GM23248 (cell line): ENCODE results near the gene ZFP92. TPM values are rescaled to one million over a fixed set of nuclear protein-coding genes. Genes with fewer than 3 reads are reported as not detected.

Experiments used
- DNase-seq: peaks from one replicate; pipeline ENCODE4 v3.0.0-alpha.2; 2015
- H2AFZ ChIP-seq: fragments of 200-600 bp; sonication (generic); 2 replicates; pipeline ENCODE4 v1.6.1; 2016; ENCODE audit warnings: antibody characterized with exemption
- H3F3A ChIP-seq: fragments of 200-600 bp; sonication (generic); 2 replicates; pipeline ENCODE4 v1.6.1; 2016; ENCODE audit warnings: mild to moderate bottlenecking, antibody characterized with exemption, mixed run types; ENCODE audit not compliant: insufficient read depth
- H3K27ac ChIP-seq: fragments of 200-600 bp; sonication (generic); 2 replicates; pipeline ENCODE4 v1.5.1; 2016; ENCODE audit warnings: mild to moderate bottlenecking
- H3K27me3 ChIP-seq: fragments of 200-600 bp; sonication (generic); replicated peaks from 2 replicates; pipeline ENCODE4 v1.6.1; 2016; ENCODE audit warnings: mild to moderate bottlenecking; ENCODE audit not compliant: insufficient read depth
- H3K36me3 ChIP-seq: fragments of 200-600 bp; sonication (generic); 2 replicates; pipeline ENCODE4 v1.6.1; 2016; ENCODE audit warnings: low read depth, mild to moderate bottlenecking
- H3K4me1 ChIP-seq: fragments of 200-600 bp; sonication (generic); 2 replicates; pipeline ENCODE4 v1.6.1; 2016; ENCODE audit warnings: mild to moderate bottlenecking; ENCODE audit not compliant: insufficient read depth
- H3K4me2 ChIP-seq: fragments of 200-600 bp; sonication (generic); one replicate; pipeline ENCODE4 v1.6.1; 2016; ENCODE audit warnings: mild to moderate bottlenecking; ENCODE audit not compliant: unreplicated experiment
- H3K4me3 ChIP-seq: fragments of 200-600 bp; sonication (generic); 2 replicates; pipeline ENCODE4 v1.5.1; 2016; ENCODE audit warnings: mild to moderate bottlenecking
- H3K79me2 ChIP-seq: fragments of 200-600 bp; sonication (generic); 2 replicates; pipeline ENCODE4 v1.6.1; 2016; ENCODE audit warnings: mild to moderate bottlenecking; ENCODE audit not compliant: insufficient read depth
- H3K9ac ChIP-seq: fragments of 200-600 bp; sonication (generic); 2 replicates; pipeline ENCODE4 v1.6.1; 2016; ENCODE audit warnings: mild to moderate bottlenecking
- H3K9me2 ChIP-seq: fragments of 200-600 bp; sonication (generic); 2 replicates; pipeline ENCODE4 v1.6.1; 2016; ENCODE audit warnings: mixed run types, mild to moderate bottlenecking, moderate library complexity; ENCODE audit not compliant: insufficient read depth
- H3K9me3 ChIP-seq: fragments of 200-600 bp; sonication (generic); one replicate; pipeline ENCODE4 v1.6.1; 2017; ENCODE audit warnings: low read depth
- H4K20me1 ChIP-seq: fragments of 200-600 bp; sonication (generic); 2 replicates; pipeline ENCODE4 v1.6.0; 2016; ENCODE audit not compliant: insufficient read depth
- EZH2 ChIP-seq: fragments of 200-600 bp; sonication (generic); IDR thresholded peaks from 2 replicates; pipeline ENCODE4 v1.6.1; 2018; ENCODE audit warnings: antibody characterized with exemption, mild to moderate bottlenecking; ENCODE audit not compliant: insufficient read depth, poor library complexity, severe bottlenecking
- EZH2phosphoT487 ChIP-seq: fragments of 200-600 bp; sonication (generic); IDR thresholded peaks from 2 replicates; pipeline ENCODE4 v1.6.1; 2018; ENCODE audit warnings: antibody characterized with exemption, moderate library complexity, mild to moderate bottlenecking, low read depth; ENCODE audit not compliant: insufficient read depth
- WGBS, 2 experiments: methylation state at CpG; one replicate each; pipeline ENCODE4 v1.1.6; 2015 to 2017; ENCODE audit warnings: low lambda C conversion rate in 2 of 2, low coverage in 1 of 2; ENCODE audit errors: missing lambda C conversion rate in 2 of 2; 5-methylcytosine and 5-hydroxymethylcytosine counted together
- in situ Hi-C: fragments of 300-500 bp; cut with MboI; formaldehyde crosslinking; loops from 2 replicates; pipeline ENCODE4 v1.15.0; 2020
- polyA plus RNA-seq: library from polyadenylated mRNA; unstranded; fragments of >200 nt; fragmentation: Nextera tagmentation; extraction: Ambion mirVana; gene quantifications from 2 replicates; pipeline ENCODE4 v1.2.1, GENCODE V29; 2016
- total RNA-seq: library from RNA; depleted of rRNA; stranded (reverse); fragments of >200 nt; shearing (Covaris generic); gene quantifications from 2 replicates; pipeline ENCODE4 v1.2.3, GENCODE V29; 2014

ZFP92 gene
- total and polyA plus RNA-seq, 2 experiments from 2014 or later: 0.11 TPM; not detected in 1

GRCh38 chrX:153411988-153412574, 809 bp downstream of the ZFP92 start:
- no peak overlapping the region for H3K27ac ChIP-seq
- TF ChIP-seq EZH2 (no peak), EZH2phosphoT487 (no peak)
- no peak overlapping the region for H3K4me2 ChIP-seq
- H4K20me1 ChIP-seq: no peaks in the 10 kb centered on the region
- no peaks in the 10 kb centered on the region for H3K9me3 ChIP-seq
- no peaks in the 10 kb centered on the region; the same call in none of the 2 replicates for H3K27me3 ChIP-seq
- DNase-seq: peak; percentile 23
- H2AFZ ChIP-seq: no peak overlapping the region
- 47 to 49% methylated on average over 15 to 17 of the region's 17 CpGs for WGBS, 2 experiments
- no peak overlapping the region for H3K4me3 ChIP-seq
- H3K79me2 ChIP-seq: no peaks in the 10 kb centered on the region
- no peaks in the 10 kb centered on the region for H3K9me2 ChIP-seq
- H3F3A ChIP-seq: no peaks in the 10 kb centered on the region
- no peaks in the 10 kb centered on the region for H3K36me3 ChIP-seq
- H3K9ac ChIP-seq: no peak overlapping the region
- H3K4me1 ChIP-seq: no peaks in the 10 kb centered on the region
- in situ Hi-C loops: no loop called here

DNA sequence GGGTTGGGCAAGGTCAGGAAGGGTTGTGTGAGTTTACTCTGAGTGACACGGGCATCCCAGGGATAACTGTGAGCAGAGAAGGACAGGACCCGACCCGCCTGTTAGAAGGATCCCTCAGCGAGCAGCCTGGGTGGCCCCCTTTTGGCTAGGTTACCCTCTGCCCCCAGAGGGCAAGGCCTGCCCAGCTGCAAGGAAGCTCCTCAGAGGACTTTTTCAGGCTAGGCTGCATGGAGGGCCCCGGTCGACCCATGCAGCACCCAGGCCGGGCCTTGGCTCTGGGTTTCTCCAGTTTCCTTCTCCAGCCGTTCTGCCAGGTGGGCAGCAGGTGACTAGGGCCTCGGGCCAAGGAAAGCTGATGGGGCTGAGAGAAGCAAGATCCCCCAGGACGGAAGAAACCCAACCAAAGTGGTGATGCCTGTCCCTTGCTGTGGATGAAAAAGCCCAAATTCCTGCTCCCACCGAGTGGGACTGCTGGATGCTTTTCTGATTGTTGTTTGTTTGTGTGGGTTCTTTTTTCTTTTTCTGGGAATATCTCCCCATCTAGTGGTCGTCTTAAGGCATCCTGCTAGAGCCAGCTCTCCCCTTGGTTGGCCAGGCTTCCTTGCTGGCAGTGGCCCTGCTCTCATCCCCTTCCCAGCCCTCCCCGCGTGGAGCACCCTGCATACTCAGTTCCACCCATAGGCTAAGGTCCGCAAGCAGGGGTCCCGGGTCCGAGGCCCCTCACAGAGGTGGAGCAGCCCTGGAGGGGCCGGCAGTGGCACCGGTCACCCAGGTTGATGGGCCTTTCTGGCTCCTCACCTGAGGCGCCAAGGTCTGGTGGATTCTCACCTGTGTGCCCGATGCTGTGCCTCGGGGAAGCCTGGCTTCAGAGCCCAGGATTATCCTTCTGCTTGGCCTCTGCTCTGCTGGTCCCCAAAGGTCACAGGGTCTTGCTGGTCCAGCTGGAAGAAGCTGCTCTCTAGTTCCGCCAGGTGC, 1.8 kb downstream of the ZFP92 start:
- H3K79me2 ChIP-seq: no peaks in the 10 kb centered on the region
- no peak overlapping the region for H3K9ac ChIP-seq
- no peak overlapping the region for H3K27ac ChIP-seq
- 76 to 77% methylated on average over 13 to 17 of the region's 23 CpGs for WGBS, 2 experiments
- H3K4me2 ChIP-seq: no peak overlapping the region
- H3K4me3 ChIP-seq: no peak overlapping the region
- no peaks in the 10 kb centered on the region for H3K36me3 ChIP-seq
- H2AFZ ChIP-seq: no peak overlapping the region
- H3F3A ChIP-seq: no peaks in the 10 kb centered on the region
- in situ Hi-C loops: no loop called here
- TF ChIP-seq EZH2 (no peak), EZH2phosphoT487 (no peak)
- H3K9me2 ChIP-seq: no peaks in the 10 kb centered on the region
- DNase-seq: no peak
- no peaks in the 10 kb centered on the region for H4K20me1 ChIP-seq
- H3K27me3 ChIP-seq: no peaks in the 10 kb centered on the region; the same call in none of the 2 replicates
- no peaks in the 10 kb centered on the region for H3K4me1 ChIP-seq
- no peaks in the 10 kb centered on the region for H3K9me3 ChIP-seq

- Histone ChIP-seq H3K4me2 (no peak overlapping the region), H3K27me3 (no peaks in the 10 kb centered on the region; the same call in none of the 2 replicates), H3K9ac (no peak overlapping the region), H2AFZ (no peak overlapping the region), H3K4me3 (no peak overlapping the region), H3K79me2 (no peaks in the 10 kb centered on the region), H3K27ac (no peak overlapping the region), H3K9me3 (no peaks in the 10 kb centered on the region), H3K9me2 (no peaks in the 10 kb centered on the region), H3K4me1 (no peaks in the 10 kb centered on the region), H3K36me3 (no peaks in the 10 kb centered on the region), H3F3A (no peaks in the 10 kb centered on the region), H4K20me1 (no peaks in the 10 kb centered on the region)
- DNase-seq: no peak
- in situ Hi-C loops: no loop called here
- WGBS, 2 experiments: 63 to 66% methylated on average over 5 to 7 of the region's 11 CpGs
- no peak for TF ChIP-seq EZH2phosphoT487
- no peak for TF ChIP-seq EZH2
These were observed 2.5 kb downstream of the ZFP92 start for GRCh38 chrX:153413731-153414130.

GRCh38 chrX:153414856-153415510, 3.7 kb downstream of the ZFP92 start:
- H3K9me2 ChIP-seq: no peaks in the 10 kb centered on the region
- H3K79me2 ChIP-seq: no peaks in the 10 kb centered on the region
- H3K36me3 ChIP-seq: no peaks in the 10 kb centered on the region
- no peak overlapping the region for H3K4me3 ChIP-seq
- in situ Hi-C loops: no loop called here
- 31% methylated on average over 8 to 9 of the region's 9 CpGs for WGBS, 2 experiments
- DNase-seq: peak; percentile 41
- H3K9me3 ChIP-seq: no peaks in the 10 kb centered on the region
- no peak overlapping the region for H3K9ac ChIP-seq
- H4K20me1 ChIP-seq: no peaks in the 10 kb centered on the region
- H3F3A ChIP-seq: no peaks in the 10 kb centered on the region
- H3K27ac ChIP-seq: no peak overlapping the region
- H2AFZ ChIP-seq: no peak overlapping the region
- TF ChIP-seq EZH2 (no peak), EZH2phosphoT487 (no peak)
- H3K4me1 ChIP-seq: no peaks in the 10 kb centered on the region
- no peaks in the 10 kb centered on the region; the same call in none of the 2 replicates for H3K27me3 ChIP-seq
- H3K4me2 ChIP-seq: no peak overlapping the region
